ENCODE data around the gene CALML4.

DNA sequence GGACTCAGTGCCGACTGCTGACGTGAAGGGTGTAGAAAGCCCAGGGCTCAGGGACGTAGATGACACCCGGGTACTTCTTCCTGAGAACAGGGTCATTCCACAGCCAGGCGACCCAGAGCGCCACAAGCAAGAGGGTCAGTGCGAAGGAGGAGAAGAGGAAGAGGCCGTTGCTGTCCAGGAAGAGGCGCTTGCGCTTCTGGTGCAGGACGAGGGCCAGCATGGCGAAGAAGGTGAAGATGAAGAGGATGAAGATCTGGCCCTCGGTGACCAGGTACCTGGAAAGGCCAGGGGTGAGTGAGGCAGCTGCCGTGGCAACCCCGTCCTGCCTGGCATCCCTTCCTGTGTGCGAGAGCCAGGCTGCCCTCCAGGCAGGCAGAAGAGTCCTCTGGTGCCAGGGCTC is 3.0 kb upstream of the CALML4 start:
- TF ChIP-seq, protein P1, sequence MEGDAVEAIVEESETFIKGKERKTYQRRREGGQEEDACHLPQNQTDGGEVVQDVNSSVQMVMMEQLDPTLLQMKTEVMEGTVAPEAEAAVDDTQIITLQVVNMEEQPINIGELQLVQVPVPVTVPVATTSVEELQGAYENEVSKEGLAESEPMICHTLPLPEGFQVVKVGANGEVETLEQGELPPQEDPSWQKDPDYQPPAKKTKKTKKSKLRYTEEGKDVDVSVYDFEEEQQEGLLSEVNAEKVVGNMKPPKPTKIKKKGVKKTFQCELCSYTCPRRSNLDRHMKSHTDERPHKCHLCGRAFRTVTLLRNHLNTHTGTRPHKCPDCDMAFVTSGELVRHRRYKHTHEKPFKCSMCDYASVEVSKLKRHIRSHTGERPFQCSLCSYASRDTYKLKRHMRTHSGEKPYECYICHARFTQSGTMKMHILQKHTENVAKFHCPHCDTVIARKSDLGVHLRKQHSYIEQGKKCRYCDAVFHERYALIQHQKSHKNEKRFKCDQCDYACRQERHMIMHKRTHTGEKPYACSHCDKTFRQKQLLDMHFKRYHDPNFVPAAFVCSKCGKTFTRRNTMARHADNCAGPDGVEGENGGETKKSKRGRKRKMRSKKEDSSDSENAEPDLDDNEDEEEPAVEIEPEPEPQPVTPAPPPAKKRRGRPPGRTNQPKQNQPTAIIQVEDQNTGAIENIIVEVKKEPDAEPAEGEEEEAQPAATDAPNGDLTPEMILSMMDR (optimal IDR thresholded peaks at IDR 0.05 in 1 of 3, IDR thresholded peaks at IDR 0.05 in 1 of 3, conservative IDR thresholded peaks at IDR 0.05 in 1 of 3; ENCODE audit: extremely low read depth in 1 of 3, insufficient read depth in 2 of 3, low read length in 3 of 3) = no peak
- no peak for TF ChIP-seq EZH2 (IDR thresholded peaks at IDR 0.05; ENCODE audit: low read length)

Data from keratinocyte (primary cell).